ENCODE results near the gene KLHDC9.

GRCh38 chr1:161119092-161119903, 21.1 kb downstream of the KLHDC9 start:
- TF ChIP-seq REST (IDR thresholded peaks at IDR 0.05; ENCODE audit: insufficient read depth in 1 of 2, low read depth in 2 of 2, low read length in 2 of 2) (no peak), POLR2AphosphoS5 (IDR thresholded peaks at IDR 0.05; ENCODE audit: low read depth, low read length) (peak; percentile 40; the same call in 1 of the 2 replicates), SIN3A (IDR thresholded peaks at IDR 0.05; ENCODE audit: borderline replicate concordance, insufficient read depth, low read length) (no peak), TAF1 (IDR thresholded peaks at IDR 0.05; ENCODE audit: borderline replicate concordance, insufficient read depth, low read length) (no peak), FOXP2 (optimal IDR thresholded peaks at IDR 0.05; ENCODE audit: borderline replicate concordance, extremely low read depth, extremely low read length, insufficient read depth) (no peak)

Measured in PFSK-1 (cell line).